ENCODE results near the gene ANGPTL3. TPM values are rescaled to one million over a fixed set of nuclear protein-coding genes. Genes with fewer than 3 reads are reported as not detected.

Gene ANGPTL3
- total and polyA plus RNA-seq, 10 of the 15 experiments (the other 5 are each of a cell fraction or from before 2014, with no cell fraction given) = 0.05 to 0.15 (median 0.07) TPM; not detected in 7

GRCh38 chr1:62590970-62591368, 6.4 kb upstream of the ANGPTL3 start:
- RAD21 ChIA-PET (ENCODE audit: unreplicated experiment) = no interaction called here
- WGBS (ENCODE audit: insufficient coverage, insufficient replicate concordance, low lambda C conversion rate, missing lambda C conversion rate) = 94% methylated on average over 1 of the region's 1 CpG
- ATAC-seq (no peak), FAIRE-seq (no peak), DNase-seq (ENCODE audit: low read depth, low spot score) (no peak)
- no TSS peak for BruUV-seq (replicated peaks)
- POLR2A ChIA-PET = no interaction called here
- in situ Hi-C loops (cut with MboI) = no loop called here
- no peaks in the 10 kb centered on the region for H3K4me1 ChIP-seq (ENCODE audit: control insufficient read depth, insufficient read depth, low read length)
- no peak overlapping the region for H3K4me3 ChIP-seq
- intact Hi-C loops (cut with micrococcal nuclease; ENCODE audit: unreplicated experiment) = no loop called here
- H4K20me1 ChIP-seq (ENCODE audit: control insufficient read depth, insufficient read depth) = no peaks in the 10 kb centered on the region
- H3K9ac ChIP-seq (ENCODE audit: control insufficient read depth, insufficient read depth, low read length) = no peak overlapping the region
- H3K27me3 ChIP-seq (replicated peaks in 1 of 2; ENCODE audit: control insufficient read depth in 2 of 2, insufficient read depth in 2 of 2, low read length in 1 of 2) = no peaks in the 10 kb centered on the region
- no peaks in the 10 kb centered on the region for H3K9me3 ChIP-seq (replicated peaks; ENCODE audit: control insufficient read depth, insufficient read depth, low read length)
- CTCF ChIA-PET = no interaction called here
- no peak overlapping the region for H3K27ac ChIP-seq (ENCODE audit: control insufficient read depth, insufficient read depth)
- H3K79me2 ChIP-seq (ENCODE audit: control insufficient read depth, insufficient read depth, low read length) = no peaks in the 10 kb centered on the region
- no peak overlapping the region for H3K4me2 ChIP-seq (ENCODE audit: control insufficient read depth, insufficient read depth)
- no peak overlapping the region for H2AFZ ChIP-seq (ENCODE audit: control insufficient read depth, low read depth, low read length)
- SMC1A ChIA-PET (ENCODE audit: uncharacterized antibody, unreplicated experiment) = interaction anchor here (0.6 kb wide), 1 partner anchor 23 kb away, joined by 3 read pairs; no protein-coding TSS in a partner anchor
- H3K36me3 ChIP-seq (ENCODE audit: control insufficient read depth in 2 of 2, insufficient read depth in 2 of 2, low read length in 1 of 2) = no peaks in the 10 kb centered on the region
- TF ChIP-seq BRCA1 (IDR thresholded peaks at IDR 0.05; ENCODE audit: low read depth, low read length) = no peak
- TF ChIP-seq BHLHE40 (IDR thresholded peaks at IDR 0.05; ENCODE audit: borderline replicate concordance in 1 of 2, low read depth in 2 of 2, low read length in 1 of 2) = no peak
- no peak for TF ChIP-seq ELK1 (IDR thresholded peaks at IDR 0.05; ENCODE audit: low read depth, low read length)
- no peak for TF ChIP-seq CUX1 (IDR thresholded peaks at IDR 0.05; ENCODE audit: insufficient replicate concordance, low read depth, low read length)
- no peak for TF ChIP-seq NR2C1 (IDR thresholded peaks at IDR 0.05)
- TF ChIP-seq CBFB (IDR thresholded peaks at IDR 0.05; ENCODE audit: low read depth) = no peak

Measured in GM12878 (cell line).